Suprapubic skin (tissue), 4 donors: ENCODE measurements around the gene ATXN1. TPM values are rescaled to one million over a fixed set of nuclear protein-coding genes. Genes with fewer than 3 reads are reported as not detected.

Source experiments
- DNase-seq, 2 donors: peaks; one replicate each; pipeline ENCODE4 v3.0.0-alpha.2; 2019; ENCODE audit warnings: low spot score in 2 of 2
- H3K27ac ChIP-seq: fragments of 200-600 bp; sonication (generic); one replicate; pipeline ENCODE4 v1.5.1; 2019
- H3K27me3 ChIP-seq: fragments of 200-600 bp; sonication (generic); one replicate; pipeline ENCODE4 v1.5.1; 2019
- H3K36me3 ChIP-seq: fragments of 200-600 bp; sonication (generic); one replicate; pipeline ENCODE4 v1.5.1; 2019
- H3K4me1 ChIP-seq: fragments of 200-600 bp; sonication (generic); one replicate; pipeline ENCODE4 v1.5.1; 2019
- H3K4me3 ChIP-seq: fragments of 200-600 bp; sonication (generic); one replicate; pipeline ENCODE4 v1.5.1; 2019; ENCODE audit warnings: mild to moderate bottlenecking
- H3K9me3 ChIP-seq: fragments of 200-600 bp; sonication (generic); one replicate; pipeline ENCODE4 v1.5.1; 2019
- CTCF ChIP-seq, 2 donors: fragments of 200-600 bp in 1 of 2; fragments of 450-650 bp in 1 of 2; sonication (generic) in 1 of 2; IDR thresholded peaks; one replicate each; pipeline ENCODE4 v1.5.1; 2016 to 2019; ENCODE audit warnings: antibody characterized with exemption in 2 of 2, mild to moderate bottlenecking in 1 of 2, moderate library complexity in 1 of 2
- EP300 ChIP-seq: sonication (generic); formaldehyde crosslinking; IDR thresholded peaks from one replicate; pipeline ENCODE4 v1.6.1; 2017; ENCODE audit warnings: antibody characterized with exemption
- POLR2A ChIP-seq, 2 donors: fragments of 450-650 bp; IDR thresholded peaks; one replicate each; pipeline ENCODE4 v1.6.1; 2017; ENCODE audit warnings: antibody characterized with exemption in 2 of 2, mild to moderate bottlenecking in 2 of 2, moderate library complexity in 2 of 2
- POLR2AphosphoS5 ChIP-seq, 3 donors: sonication (generic); formaldehyde crosslinking; IDR thresholded peaks; one replicate each; pipeline ENCODE4 v1.6.1; 2017; ENCODE audit warnings: antibody characterized with exemption in 3 of 3
- WGBS: methylation state at CpG from one replicate; pipeline ENCODE4 v1.1.5; 2018; 5-methylcytosine and 5-hydroxymethylcytosine counted together
- total RNA-seq, 4 donors: library from RNA; depleted of rRNA; stranded (reverse); fragments of >200 nt; gene quantifications; one replicate each; pipeline ENCODE4 v1.1.0, GENCODE V29; 2016

Gene ATXN1
- total RNA-seq, 4 donors from 2014 or later = 32.8 to 95.4 (median 42.4) TPM

GRCh38 chr6:16432075-16433032 lies 328.9 kb downstream of the ATXN1 start:
- WGBS = 67% methylated on average over 6 of the region's 6 CpGs
- H3K27ac ChIP-seq = no peak overlapping the region
- no peaks in the 10 kb centered on the region for H3K9me3 ChIP-seq
- no peak overlapping the region for H3K4me3 ChIP-seq
- no peaks in the 10 kb centered on the region for H3K36me3 ChIP-seq
- TF ChIP-seq POLR2AphosphoS5 (IDR thresholded peaks at IDR 0.05) = no peak
- TF ChIP-seq EP300 = no peak
- no peak for TF ChIP-seq POLR2A (IDR thresholded peaks at IDR 0.05)
- TF ChIP-seq CTCF (IDR thresholded peaks at IDR 0.05) = no peak
- no peak for DNase-seq
- H3K4me1 ChIP-seq = peaks cover 21% of the 10 kb centered on the region
- no peaks in the 10 kb centered on the region for H3K27me3 ChIP-seq

GRCh38 chr6:16431106-16431505 lies 330.2 kb downstream of the ATXN1 start:
- DNase-seq = no peak
- Histone ChIP-seq H3K36me3 (no peaks in the 10 kb centered on the region), H3K4me1 (peaks cover 23% of the 10 kb centered on the region), H3K4me3 (no peak overlapping the region), H3K9me3 (no peaks in the 10 kb centered on the region), H3K27me3 (no peaks in the 10 kb centered on the region), H3K27ac (no peak overlapping the region)
- TF ChIP-seq POLR2A (IDR thresholded peaks at IDR 0.05) = no peak
- TF ChIP-seq EP300 = no peak
- TF ChIP-seq CTCF (IDR thresholded peaks at IDR 0.05) = no peak
- no peak for TF ChIP-seq POLR2AphosphoS5 (IDR thresholded peaks at IDR 0.05)
- 57% methylated on average over 3 of the region's 3 CpGs for WGBS

- H3K4me1 ChIP-seq = peaks cover 23% of the 10 kb centered on the region
- WGBS = 68% methylated on average over 9 of the region's 9 CpGs
Observed at GRCh38 chr6:16430391-16431089, 330.7 kb downstream of the ATXN1 start.

GRCh38 chr6:16429669-16430068 lies 331.6 kb downstream of the ATXN1 start:
- TF ChIP-seq POLR2A (IDR thresholded peaks at IDR 0.05) (no peak), POLR2AphosphoS5 (IDR thresholded peaks at IDR 0.05) (no peak), EP300 (no peak)
- H3K27ac ChIP-seq = no peak overlapping the region
- DNase-seq = no peak
- WGBS = 97% methylated on average over 10 of the region's 10 CpGs
- no peaks in the 10 kb centered on the region for H3K27me3 ChIP-seq
- peaks cover 23% of the 10 kb centered on the region for H3K4me1 ChIP-seq
- no peaks in the 10 kb centered on the region for H3K36me3 ChIP-seq
- no peak overlapping the region for H3K4me3 ChIP-seq
- no peaks in the 10 kb centered on the region for H3K9me3 ChIP-seq

More at GRCh38 chr6:16430391-16431089, 330.7 kb downstream of the ATXN1 start:
- DNase-seq = no peak
- Histone ChIP-seq H3K36me3 (no peaks in the 10 kb centered on the region), H3K9me3 (no peaks in the 10 kb centered on the region), H3K27ac (no peak overlapping the region), H3K4me3 (no peak overlapping the region), H3K27me3 (no peaks in the 10 kb centered on the region)
- no peak for TF ChIP-seq POLR2A (IDR thresholded peaks at IDR 0.05)
- no peak for TF ChIP-seq EP300
- TF ChIP-seq CTCF (IDR thresholded peaks at IDR 0.05) = no peak
- no peak for TF ChIP-seq POLR2AphosphoS5 (IDR thresholded peaks at IDR 0.05)

- DNase-seq = no peak
- H3K36me3 ChIP-seq = no peaks in the 10 kb centered on the region
- WGBS = 67% methylated on average over 6 of the region's 6 CpGs
- H3K27ac ChIP-seq = no peak overlapping the region
- no peaks in the 10 kb centered on the region for H3K9me3 ChIP-seq
- H3K27me3 ChIP-seq = no peaks in the 10 kb centered on the region
- TF ChIP-seq POLR2A (IDR thresholded peaks at IDR 0.05) (no peak), EP300 (no peak), CTCF (IDR thresholded peaks at IDR 0.05) (no peak), POLR2AphosphoS5 (IDR thresholded peaks at IDR 0.05) (no peak)
- no peak overlapping the region for H3K4me3 ChIP-seq
- peaks cover 14% of the 10 kb centered on the region for H3K4me1 ChIP-seq
Observed at GRCh38 chr6:16427124-16427523, 334.1 kb downstream of the ATXN1 start.
